ENCODE results near the gene FBN1. TPM values are rescaled to one million over a fixed set of nuclear protein-coding genes. Genes with fewer than 3 reads are reported as not detected.

FBN1 gene
- total RNA-seq, 1 experiment from 2014 or later: 5.2 TPM

DNA sequence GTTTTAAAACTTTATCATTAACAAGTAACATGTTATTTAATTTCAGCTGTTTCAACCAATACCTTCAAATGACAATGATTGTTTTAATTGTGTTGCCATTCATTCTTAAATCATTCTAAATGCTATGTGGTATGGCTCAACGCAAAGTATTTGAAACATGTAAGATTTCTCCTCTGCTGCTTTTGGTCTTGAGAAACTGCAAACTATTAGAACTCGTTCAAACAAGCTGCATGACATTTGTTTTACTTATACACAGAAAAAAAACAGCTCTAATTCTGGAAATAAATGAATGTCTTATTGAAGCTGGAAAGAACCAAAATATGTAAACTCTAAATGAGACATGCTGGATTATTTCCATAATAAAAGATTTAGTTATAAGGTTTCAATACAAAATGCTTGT lies 29.3 kb downstream of the FBN1 start (continued):
- no peak for TF ChIP-seq EMX1 (CRISPR knock-in tag; IDR thresholded peaks at IDR 0.05)
- no peak for TF ChIP-seq SOX15 (CRISPR knock-in tag; IDR thresholded peaks at IDR 0.05)

DNA sequence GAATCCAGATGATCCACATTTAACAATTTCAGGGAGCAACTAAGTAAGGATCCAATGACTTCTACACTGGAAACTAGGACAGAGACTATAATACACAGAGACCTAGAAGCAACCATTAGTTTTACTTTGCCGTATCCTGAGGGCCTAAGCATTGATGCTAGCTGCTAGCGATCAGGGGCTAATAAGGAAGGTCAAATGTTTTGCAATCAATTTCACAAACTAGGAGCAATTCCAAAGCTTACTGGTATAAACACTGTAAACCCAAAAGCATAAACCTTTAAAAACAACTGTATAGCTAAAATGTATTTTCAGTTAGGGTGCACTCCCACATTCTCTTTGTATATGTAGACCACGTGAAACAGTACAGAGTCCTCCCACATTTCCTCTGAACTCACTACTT lies 31.5 kb downstream of the FBN1 start:
- TF ChIP-seq, protein P1, sequence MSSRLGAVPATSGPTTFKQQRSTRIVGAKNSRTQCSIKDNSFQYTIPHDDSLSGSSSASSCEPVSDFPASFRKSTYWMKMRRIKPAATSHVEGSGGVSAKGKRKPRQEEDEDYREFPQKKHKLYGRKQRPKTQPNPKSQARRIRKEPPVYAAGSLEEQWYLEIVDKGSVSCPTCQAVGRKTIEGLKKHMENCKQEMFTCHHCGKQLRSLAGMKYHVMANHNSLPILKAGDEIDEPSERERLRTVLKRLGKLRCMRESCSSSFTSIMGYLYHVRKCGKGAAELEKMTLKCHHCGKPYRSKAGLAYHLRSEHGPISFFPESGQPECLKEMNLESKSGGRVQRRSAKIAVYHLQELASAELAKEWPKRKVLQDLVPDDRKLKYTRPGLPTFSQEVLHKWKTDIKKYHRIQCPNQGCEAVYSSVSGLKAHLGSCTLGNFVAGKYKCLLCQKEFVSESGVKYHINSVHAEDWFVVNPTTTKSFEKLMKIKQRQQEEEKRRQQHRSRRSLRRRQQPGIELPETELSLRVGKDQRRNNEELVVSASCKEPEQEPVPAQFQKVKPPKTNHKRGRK (CRISPR knock-in tag; IDR thresholded peaks at IDR 0.05; ENCODE audit: borderline replicate concordance): no peak
- no peak for TF ChIP-seq NFYB (CRISPR knock-in tag; conservative IDR thresholded peaks at IDR 0.05; ENCODE audit: low read depth)
- TF ChIP-seq MYBL2 (CRISPR knock-in tag; IDR thresholded peaks at IDR 0.05): no peak
- no peak for TF ChIP-seq SMAD4 (CRISPR knock-in tag; IDR thresholded peaks at IDR 0.05)
- TF ChIP-seq ZNF232 (CRISPR knock-in tag; IDR thresholded peaks at IDR 0.05): no peak
- no peak for TF ChIP-seq HMGA2 (CRISPR knock-in tag; IDR thresholded peaks at IDR 0.05)
- TF ChIP-seq SOX15 (CRISPR knock-in tag; IDR thresholded peaks at IDR 0.05): no peak
- TF ChIP-seq, protein P2, sequence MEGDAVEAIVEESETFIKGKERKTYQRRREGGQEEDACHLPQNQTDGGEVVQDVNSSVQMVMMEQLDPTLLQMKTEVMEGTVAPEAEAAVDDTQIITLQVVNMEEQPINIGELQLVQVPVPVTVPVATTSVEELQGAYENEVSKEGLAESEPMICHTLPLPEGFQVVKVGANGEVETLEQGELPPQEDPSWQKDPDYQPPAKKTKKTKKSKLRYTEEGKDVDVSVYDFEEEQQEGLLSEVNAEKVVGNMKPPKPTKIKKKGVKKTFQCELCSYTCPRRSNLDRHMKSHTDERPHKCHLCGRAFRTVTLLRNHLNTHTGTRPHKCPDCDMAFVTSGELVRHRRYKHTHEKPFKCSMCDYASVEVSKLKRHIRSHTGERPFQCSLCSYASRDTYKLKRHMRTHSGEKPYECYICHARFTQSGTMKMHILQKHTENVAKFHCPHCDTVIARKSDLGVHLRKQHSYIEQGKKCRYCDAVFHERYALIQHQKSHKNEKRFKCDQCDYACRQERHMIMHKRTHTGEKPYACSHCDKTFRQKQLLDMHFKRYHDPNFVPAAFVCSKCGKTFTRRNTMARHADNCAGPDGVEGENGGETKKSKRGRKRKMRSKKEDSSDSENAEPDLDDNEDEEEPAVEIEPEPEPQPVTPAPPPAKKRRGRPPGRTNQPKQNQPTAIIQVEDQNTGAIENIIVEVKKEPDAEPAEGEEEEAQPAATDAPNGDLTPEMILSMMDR (IDR thresholded peaks at IDR 0.05): no peak
- TF ChIP-seq, protein P3, sequence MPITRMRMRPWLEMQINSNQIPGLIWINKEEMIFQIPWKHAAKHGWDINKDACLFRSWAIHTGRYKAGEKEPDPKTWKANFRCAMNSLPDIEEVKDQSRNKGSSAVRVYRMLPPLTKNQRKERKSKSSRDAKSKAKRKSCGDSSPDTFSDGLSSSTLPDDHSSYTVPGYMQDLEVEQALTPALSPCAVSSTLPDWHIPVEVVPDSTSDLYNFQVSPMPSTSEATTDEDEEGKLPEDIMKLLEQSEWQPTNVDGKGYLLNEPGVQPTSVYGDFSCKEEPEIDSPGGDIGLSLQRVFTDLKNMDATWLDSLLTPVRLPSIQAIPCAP (CRISPR knock-in tag; IDR thresholded peaks at IDR 0.05): no peak
- ChIA-PET POLR2A (no interaction called here), CTCF (no interaction called here)
- no peaks in the 10 kb centered on the region; the same call in 1 of the 2 replicates for H3K27me3 Mint-ChIP-seq (ENCODE audit: low read depth)
- H3K9me3 Mint-ChIP-seq: peaks cover 6% of the 10 kb centered on the region
- no peaks in the 10 kb centered on the region for H3K36me3 Mint-ChIP-seq
- peaks cover 8% of the 10 kb centered on the region for H3K4me1 Mint-ChIP-seq
- ATAC-seq (no peak), DNase-seq (ENCODE audit: low spot score) (no peak)
- no peak overlapping the region for H3K4me3 Mint-ChIP-seq
- H3K27ac Mint-ChIP-seq: no peak overlapping the region

DNA sequence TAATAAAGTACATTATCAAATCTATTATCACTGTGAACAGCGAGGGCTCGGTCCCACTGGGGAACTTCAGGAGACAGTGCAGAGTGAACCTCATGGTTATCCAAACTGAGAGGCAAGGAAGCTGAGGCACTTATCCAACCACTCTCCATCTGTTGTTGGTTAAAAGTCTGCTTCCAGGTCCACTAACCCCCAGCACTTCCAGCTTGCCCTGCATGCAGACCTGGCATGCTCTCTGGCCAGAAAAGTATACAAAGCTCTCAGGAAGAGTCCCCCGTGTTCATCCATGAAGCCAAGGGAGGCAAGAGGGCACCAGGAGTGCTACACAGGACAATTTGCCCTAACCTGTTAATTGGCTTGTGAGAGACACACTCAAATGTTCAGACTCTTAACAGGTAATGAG lies 36.0 kb downstream of the FBN1 start:
- peaks cover 8% of the 10 kb centered on the region for H3K4me1 Mint-ChIP-seq
- POLR2A ChIA-PET: no interaction called here
- CTCF ChIA-PET: no interaction called here
- no peak for ATAC-seq
- DNase-seq (ENCODE audit: low spot score): no peak
- no peak overlapping the region for H3K4me3 Mint-ChIP-seq
- H3K27me3 Mint-ChIP-seq (ENCODE audit: low read depth): no peaks in the 10 kb centered on the region; the same call in 1 of the 2 replicates
- no peak overlapping the region for H3K27ac Mint-ChIP-seq
- H3K9me3 Mint-ChIP-seq: peaks cover 7% of the 10 kb centered on the region
- no peaks in the 10 kb centered on the region for H3K36me3 Mint-ChIP-seq
- TF ChIP-seq ZNF138 (CRISPR knock-in tag; conservative IDR thresholded peaks at IDR 0.05) (no peak), ZNF317 (CRISPR knock-in tag; IDR thresholded peaks at IDR 0.05; ENCODE audit: borderline replicate concordance, low read depth) (no peak), NFE2L1 (CRISPR knock-in tag; IDR thresholded peaks at IDR 0.05) (no peak), SOX15 (CRISPR knock-in tag; IDR thresholded peaks at IDR 0.05) (no peak), SP1 (CRISPR knock-in tag; conservative IDR thresholded peaks at IDR 0.05) (no peak), JAZF1 (CRISPR knock-in tag; IDR thresholded peaks at IDR 0.05) (no peak), CREB1 (CRISPR knock-in tag; IDR thresholded peaks at IDR 0.05) (no peak), ZNF263 (CRISPR knock-in tag; IDR thresholded peaks at IDR 0.05; ENCODE audit: low read depth) (no peak)
- TF ChIP-seq, protein P1 (CRISPR knock-in tag; IDR thresholded peaks at IDR 0.05; ENCODE audit: borderline replicate concordance): no peak
- TF ChIP-seq, protein P4, sequence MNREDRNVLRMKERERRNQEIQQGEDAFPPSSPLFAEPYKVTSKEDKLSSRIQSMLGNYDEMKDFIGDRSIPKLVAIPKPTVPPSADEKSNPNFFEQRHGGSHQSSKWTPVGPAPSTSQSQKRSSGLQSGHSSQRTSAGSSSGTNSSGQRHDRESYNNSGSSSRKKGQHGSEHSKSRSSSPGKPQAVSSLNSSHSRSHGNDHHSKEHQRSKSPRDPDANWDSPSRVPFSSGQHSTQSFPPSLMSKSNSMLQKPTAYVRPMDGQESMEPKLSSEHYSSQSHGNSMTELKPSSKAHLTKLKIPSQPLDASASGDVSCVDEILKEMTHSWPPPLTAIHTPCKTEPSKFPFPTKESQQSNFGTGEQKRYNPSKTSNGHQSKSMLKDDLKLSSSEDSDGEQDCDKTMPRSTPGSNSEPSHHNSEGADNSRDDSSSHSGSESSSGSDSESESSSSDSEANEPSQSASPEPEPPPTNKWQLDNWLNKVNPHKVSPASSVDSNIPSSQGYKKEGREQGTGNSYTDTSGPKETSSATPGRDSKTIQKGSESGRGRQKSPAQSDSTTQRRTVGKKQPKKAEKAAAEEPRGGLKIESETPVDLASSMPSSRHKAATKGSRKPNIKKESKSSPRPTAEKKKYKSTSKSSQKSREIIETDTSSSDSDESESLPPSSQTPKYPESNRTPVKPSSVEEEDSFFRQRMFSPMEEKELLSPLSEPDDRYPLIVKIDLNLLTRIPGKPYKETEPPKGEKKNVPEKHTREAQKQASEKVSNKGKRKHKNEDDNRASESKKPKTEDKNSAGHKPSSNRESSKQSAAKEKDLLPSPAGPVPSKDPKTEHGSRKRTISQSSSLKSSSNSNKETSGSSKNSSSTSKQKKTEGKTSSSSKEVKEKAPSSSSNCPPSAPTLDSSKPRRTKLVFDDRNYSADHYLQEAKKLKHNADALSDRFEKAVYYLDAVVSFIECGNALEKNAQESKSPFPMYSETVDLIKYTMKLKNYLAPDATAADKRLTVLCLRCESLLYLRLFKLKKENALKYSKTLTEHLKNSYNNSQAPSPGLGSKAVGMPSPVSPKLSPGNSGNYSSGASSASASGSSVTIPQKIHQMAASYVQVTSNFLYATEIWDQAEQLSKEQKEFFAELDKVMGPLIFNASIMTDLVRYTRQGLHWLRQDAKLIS (CRISPR knock-in tag; IDR thresholded peaks at IDR 0.05; ENCODE audit: borderline replicate concordance): no peak
- TF ChIP-seq, protein P5, sequence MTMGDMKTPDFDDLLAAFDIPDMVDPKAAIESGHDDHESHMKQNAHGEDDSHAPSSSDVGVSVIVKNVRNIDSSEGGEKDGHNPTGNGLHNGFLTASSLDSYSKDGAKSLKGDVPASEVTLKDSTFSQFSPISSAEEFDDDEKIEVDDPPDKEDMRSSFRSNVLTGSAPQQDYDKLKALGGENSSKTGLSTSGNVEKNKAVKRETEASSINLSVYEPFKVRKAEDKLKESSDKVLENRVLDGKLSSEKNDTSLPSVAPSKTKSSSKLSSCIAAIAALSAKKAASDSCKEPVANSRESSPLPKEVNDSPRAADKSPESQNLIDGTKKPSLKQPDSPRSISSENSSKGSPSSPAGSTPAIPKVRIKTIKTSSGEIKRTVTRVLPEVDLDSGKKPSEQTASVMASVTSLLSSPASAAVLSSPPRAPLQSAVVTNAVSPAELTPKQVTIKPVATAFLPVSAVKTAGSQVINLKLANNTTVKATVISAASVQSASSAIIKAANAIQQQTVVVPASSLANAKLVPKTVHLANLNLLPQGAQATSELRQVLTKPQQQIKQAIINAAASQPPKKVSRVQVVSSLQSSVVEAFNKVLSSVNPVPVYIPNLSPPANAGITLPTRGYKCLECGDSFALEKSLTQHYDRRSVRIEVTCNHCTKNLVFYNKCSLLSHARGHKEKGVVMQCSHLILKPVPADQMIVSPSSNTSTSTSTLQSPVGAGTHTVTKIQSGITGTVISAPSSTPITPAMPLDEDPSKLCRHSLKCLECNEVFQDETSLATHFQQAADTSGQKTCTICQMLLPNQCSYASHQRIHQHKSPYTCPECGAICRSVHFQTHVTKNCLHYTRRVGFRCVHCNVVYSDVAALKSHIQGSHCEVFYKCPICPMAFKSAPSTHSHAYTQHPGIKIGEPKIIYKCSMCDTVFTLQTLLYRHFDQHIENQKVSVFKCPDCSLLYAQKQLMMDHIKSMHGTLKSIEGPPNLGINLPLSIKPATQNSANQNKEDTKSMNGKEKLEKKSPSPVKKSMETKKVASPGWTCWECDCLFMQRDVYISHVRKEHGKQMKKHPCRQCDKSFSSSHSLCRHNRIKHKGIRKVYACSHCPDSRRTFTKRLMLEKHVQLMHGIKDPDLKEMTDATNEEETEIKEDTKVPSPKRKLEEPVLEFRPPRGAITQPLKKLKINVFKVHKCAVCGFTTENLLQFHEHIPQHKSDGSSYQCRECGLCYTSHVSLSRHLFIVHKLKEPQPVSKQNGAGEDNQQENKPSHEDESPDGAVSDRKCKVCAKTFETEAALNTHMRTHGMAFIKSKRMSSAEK (CRISPR knock-in tag; IDR thresholded peaks at IDR 0.05; ENCODE audit: borderline replicate concordance): no peak

Data from WTC11 (cell line).